OCI-LY7 (cell line): ENCODE results near the gene DCAF7. TPM values are rescaled to one million over a fixed set of nuclear protein-coding genes. Genes with fewer than 3 reads are reported as not detected.

ENCODE experiments used
- BruUV-seq: library from RNA; stranded (reverse); fragments of 400-500 nt; replicated peaks from 2 replicates; lab custom pipeline; 2021; lab: Mats Ljungman, UMichigan
- CTCF ChIA-PET: fragments of 300-600 bp; sonication (Branson Sonifier 250); formaldehyde crosslinking; loops from one replicate; lab custom pipeline; 2022; ENCODE audit warnings: antibody characterized with exemption; ENCODE audit not compliant: unreplicated experiment; lab: Charles Lee
- POLR2A ChIA-PET: fragments of 300-600 bp; sonication (Branson Sonifier 250); formaldehyde crosslinking; loops from one replicate; lab custom pipeline; 2022; ENCODE audit warnings: antibody characterized with exemption; lab: Charles Lee
- DNase-seq: peaks from one replicate; pipeline ENCODE4 v3.0.0-alpha.2; 2015; ENCODE audit warnings: low spot score
- H2AFZ ChIP-seq: fragments of 200-600 bp; sonication (generic), shearing (Covaris generic); 2 replicates; pipeline ENCODE4 v1.6.1; 2014; ENCODE audit warnings: mild to moderate bottlenecking, antibody characterized with exemption, low read length, moderate library complexity
- H3K27ac ChIP-seq: fragments of 200-600 bp; sonication (generic); 2 replicates; pipeline ENCODE4 v1.5.1; 2014; ENCODE audit warnings: mixed run types, low read depth, mild to moderate bottlenecking, moderate library complexity, low read length, inconsistent platforms; ENCODE audit not compliant: poor library complexity, severe bottlenecking
- H3K36me3 ChIP-seq: fragments of 200-600 bp; sonication (generic); 2 replicates; pipeline ENCODE4 v1.6.1; 2014; ENCODE audit warnings: mild to moderate bottlenecking, antibody characterized with exemption, low read length, moderate library complexity, mixed read lengths; ENCODE audit not compliant: insufficient read depth
- H3K4me1 ChIP-seq: fragments of 200-600 bp; sonication (generic); 2 replicates; pipeline ENCODE4 v1.5.1; 2014; ENCODE audit warnings: mild to moderate bottlenecking, low read length; ENCODE audit not compliant: insufficient read depth, poor library complexity, severe bottlenecking
- H3K4me2 ChIP-seq: fragments of 200-600 bp; sonication (generic); 2 replicates; pipeline ENCODE4 v1.6.1; 2014; ENCODE audit warnings: mild to moderate bottlenecking, low read length
- H3K4me3 ChIP-seq: fragments of 200-600 bp; sonication (generic); 2 replicates; pipeline ENCODE4 v1.5.1; 2014; ENCODE audit warnings: mild to moderate bottlenecking, low read depth, low read length; ENCODE audit not compliant: poor library complexity, severe bottlenecking
- H3K79me2 ChIP-seq: fragments of 200-600 bp; sonication (generic); 2 replicates; pipeline ENCODE4 v1.6.1; 2016; ENCODE audit warnings: low read depth, mild to moderate bottlenecking, low read length, moderate library complexity, mixed read lengths; ENCODE audit not compliant: insufficient read depth
- H3K9me2 ChIP-seq: fragments of 200-600 bp; sonication (generic); 2 replicates; pipeline ENCODE4 v1.6.1; 2016; ENCODE audit warnings: mild to moderate bottlenecking, low read length, mixed read lengths; ENCODE audit not compliant: insufficient read depth
- H3K9me3 ChIP-seq: fragments of 200-600 bp; sonication (generic); 2 replicates; pipeline ENCODE4 v1.6.1; 2014; ENCODE audit warnings: mild to moderate bottlenecking, mixed run types, low read length, mixed read lengths
- H4K20me1 ChIP-seq: fragments of 200-600 bp; sonication (generic); 2 replicates; pipeline ENCODE4 v1.6.1; 2014; ENCODE audit warnings: mild to moderate bottlenecking, antibody characterized with exemption, low read length, moderate library complexity, mixed read lengths; ENCODE audit not compliant: insufficient read depth
- EZH2phosphoT487 ChIP-seq: fragments of 200-600 bp; sonication (generic); IDR thresholded peaks from 2 replicates; pipeline ENCODE4 v1.6.1; 2018; ENCODE audit warnings: low read depth, borderline replicate concordance, mild to moderate bottlenecking, mixed run types, antibody characterized with exemption, low read length, moderate library complexity, mixed read lengths
- intact Hi-C: fragments of 100-400 bp; cut with micrococcal nuclease; formaldehyde crosslinking; loops from one replicate; pipeline ENCODE4 v1.10.0; 2022; ENCODE audit not compliant: unreplicated experiment
- total RNA-seq, 2 experiments: library from RNA; depleted of rRNA in 1 of 2; stranded (reverse); fragments of >200 nt in 1 of 2; shearing (Covaris generic) in 1 of 2; gene quantifications; 2 replicates each; pipeline ENCODE4 v1.2.3, GENCODE V29; 2014 to 2022
- TF ChIP-seq, protein P1 (sequence below): fragments of 200-600 bp; sonication (generic); conservative IDR thresholded peaks from 2 replicates; pipeline ENCODE4 v1.5.1; 2014; ENCODE audit warnings: mild to moderate bottlenecking, antibody characterized with exemption, low read length, moderate library complexity, mixed read lengths

The DCAF7 gene
- total RNA-seq, 2 experiments from 2014 or later = 46.4 to 121 TPM

DNA sequence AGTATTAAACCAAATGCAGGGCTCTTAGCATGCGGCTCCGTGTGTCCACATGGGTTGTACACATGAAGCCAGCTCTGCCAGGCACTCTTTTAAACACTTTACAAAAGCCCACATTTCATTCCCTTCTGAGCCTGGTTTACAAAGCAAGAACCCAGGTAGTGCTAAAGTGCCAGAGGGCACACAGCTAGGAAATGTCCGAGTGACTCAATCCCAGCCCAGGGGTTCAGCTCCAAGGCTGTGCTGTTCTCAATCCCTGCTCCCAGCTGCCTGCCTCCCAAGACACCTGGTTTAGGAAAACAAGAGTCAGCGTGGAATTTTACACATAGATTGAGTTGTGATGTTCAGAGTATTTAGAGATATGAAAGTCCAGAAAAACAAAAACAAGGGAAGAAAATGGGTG, 13.3 kb upstream of the DCAF7 start:
- ChIA-PET CTCF (no interaction called here), POLR2A (no interaction called here)
- no peak overlapping the region for H3K4me2 ChIP-seq

DNA sequence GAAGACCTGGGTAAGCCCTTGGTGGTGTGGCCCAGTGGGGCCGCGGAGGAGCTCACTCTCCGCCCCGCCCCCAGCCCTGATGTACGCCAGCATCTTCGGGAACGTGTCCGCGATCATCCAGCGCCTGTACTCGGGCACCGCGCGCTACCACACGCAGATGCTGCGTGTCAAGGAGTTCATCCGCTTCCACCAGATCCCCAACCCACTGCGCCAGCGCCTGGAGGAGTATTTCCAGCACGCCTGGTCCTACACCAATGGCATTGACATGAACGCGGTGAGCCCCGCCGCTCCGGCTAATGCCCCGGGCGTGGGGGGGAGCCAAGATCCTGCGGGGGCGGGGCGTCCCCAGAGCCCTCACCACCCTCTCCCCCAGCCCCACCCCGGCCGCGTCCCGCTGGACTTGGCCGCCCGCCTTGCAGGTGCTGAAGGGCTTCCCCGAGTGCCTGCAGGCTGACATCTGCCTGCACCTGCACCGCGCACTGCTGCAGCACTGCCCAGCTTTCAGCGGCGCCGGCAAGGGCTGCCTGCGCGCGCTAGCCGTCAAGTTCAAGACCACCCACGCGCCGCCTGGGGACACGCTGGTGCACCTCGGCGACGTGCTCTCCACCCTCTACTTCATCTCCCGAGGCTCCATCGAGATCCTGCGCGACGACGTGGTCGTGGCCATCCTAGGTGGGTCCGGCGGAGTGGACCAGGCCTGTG, 12.1 kb upstream of the DCAF7 start:
- CTCF ChIA-PET = no interaction called here
- no TSS peak for BruUV-seq
- Histone ChIP-seq H3K4me3 (no peak overlapping the region), H3K9me2 (no peaks in the 10 kb centered on the region), H3K79me2 (no peaks in the 10 kb centered on the region), H3K27ac (no peak overlapping the region), H3K9me3 (no peaks in the 10 kb centered on the region), H3K4me1 (no peaks in the 10 kb centered on the region), H2AFZ (no peak overlapping the region), H3K4me2 (no peak overlapping the region), H4K20me1 (no peaks in the 10 kb centered on the region), H3K36me3 (no peaks in the 10 kb centered on the region)
- no peak for DNase-seq
- TF ChIP-seq, protein P1, sequence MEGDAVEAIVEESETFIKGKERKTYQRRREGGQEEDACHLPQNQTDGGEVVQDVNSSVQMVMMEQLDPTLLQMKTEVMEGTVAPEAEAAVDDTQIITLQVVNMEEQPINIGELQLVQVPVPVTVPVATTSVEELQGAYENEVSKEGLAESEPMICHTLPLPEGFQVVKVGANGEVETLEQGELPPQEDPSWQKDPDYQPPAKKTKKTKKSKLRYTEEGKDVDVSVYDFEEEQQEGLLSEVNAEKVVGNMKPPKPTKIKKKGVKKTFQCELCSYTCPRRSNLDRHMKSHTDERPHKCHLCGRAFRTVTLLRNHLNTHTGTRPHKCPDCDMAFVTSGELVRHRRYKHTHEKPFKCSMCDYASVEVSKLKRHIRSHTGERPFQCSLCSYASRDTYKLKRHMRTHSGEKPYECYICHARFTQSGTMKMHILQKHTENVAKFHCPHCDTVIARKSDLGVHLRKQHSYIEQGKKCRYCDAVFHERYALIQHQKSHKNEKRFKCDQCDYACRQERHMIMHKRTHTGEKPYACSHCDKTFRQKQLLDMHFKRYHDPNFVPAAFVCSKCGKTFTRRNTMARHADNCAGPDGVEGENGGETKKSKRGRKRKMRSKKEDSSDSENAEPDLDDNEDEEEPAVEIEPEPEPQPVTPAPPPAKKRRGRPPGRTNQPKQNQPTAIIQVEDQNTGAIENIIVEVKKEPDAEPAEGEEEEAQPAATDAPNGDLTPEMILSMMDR = no peak
- intact Hi-C loops = no loop called here
- POLR2A ChIA-PET = no interaction called here

More for the DNA sequence above, 13.3 kb upstream of the DCAF7 start:
- BruUV-seq = no TSS peak
- DNase-seq = no peak
- no peak overlapping the region for H2AFZ ChIP-seq
- H3K9me2 ChIP-seq = no peaks in the 10 kb centered on the region
- no peaks in the 10 kb centered on the region for H3K36me3 ChIP-seq
- H3K27ac ChIP-seq = no peak overlapping the region
- H4K20me1 ChIP-seq = no peaks in the 10 kb centered on the region
- no peaks in the 10 kb centered on the region for H3K4me1 ChIP-seq
- intact Hi-C loops = no loop called here
- H3K79me2 ChIP-seq = no peaks in the 10 kb centered on the region
- no peak overlapping the region for H3K4me3 ChIP-seq
- no peaks in the 10 kb centered on the region for H3K9me3 ChIP-seq
- TF ChIP-seq EZH2phosphoT487 = no peak
- TF ChIP-seq, protein P1 = no peak
